ENCODE measurements around the gene EYS.

- TF ChIP-seq EZH2phosphoT487 (IDR thresholded peaks at IDR 0.05; ENCODE audit: insufficient read depth, low read depth) (no peak), EZH2 (IDR thresholded peaks at IDR 0.05; ENCODE audit: insufficient read depth, poor library complexity, severe bottlenecking) (no peak)
Measured at GRCh38 chr6:63856271-63856670, 1850.8 kb downstream of the EYS start.

Measured in GM23248 (cell line).